GM23248 (cell line): ENCODE data around the gene EMP3. TPM values are rescaled to one million over a fixed set of nuclear protein-coding genes. Genes with fewer than 3 reads are reported as not detected.

Source experiments
- DNase-seq: peaks from one replicate; pipeline ENCODE4 v3.0.0-alpha.2; 2015
- H2AFZ ChIP-seq: fragments of 200-600 bp; sonication (generic); 2 replicates; pipeline ENCODE4 v1.6.1; 2016; ENCODE audit warnings: antibody characterized with exemption
- H3F3A ChIP-seq: fragments of 200-600 bp; sonication (generic); 2 replicates; pipeline ENCODE4 v1.6.1; 2016; ENCODE audit warnings: mild to moderate bottlenecking, antibody characterized with exemption, mixed run types; ENCODE audit not compliant: insufficient read depth
- H3K27ac ChIP-seq: fragments of 200-600 bp; sonication (generic); 2 replicates; pipeline ENCODE4 v1.5.1; 2016; ENCODE audit warnings: mild to moderate bottlenecking
- H3K27me3 ChIP-seq: fragments of 200-600 bp; sonication (generic); replicated peaks from 2 replicates; pipeline ENCODE4 v1.6.1; 2016; ENCODE audit warnings: mild to moderate bottlenecking; ENCODE audit not compliant: insufficient read depth
- H3K36me3 ChIP-seq: fragments of 200-600 bp; sonication (generic); 2 replicates; pipeline ENCODE4 v1.6.1; 2016; ENCODE audit warnings: low read depth, mild to moderate bottlenecking
- H3K4me1 ChIP-seq: fragments of 200-600 bp; sonication (generic); 2 replicates; pipeline ENCODE4 v1.6.1; 2016; ENCODE audit warnings: mild to moderate bottlenecking; ENCODE audit not compliant: insufficient read depth
- H3K4me2 ChIP-seq: fragments of 200-600 bp; sonication (generic); one replicate; pipeline ENCODE4 v1.6.1; 2016; ENCODE audit warnings: mild to moderate bottlenecking; ENCODE audit not compliant: unreplicated experiment
- H3K4me3 ChIP-seq: fragments of 200-600 bp; sonication (generic); 2 replicates; pipeline ENCODE4 v1.5.1; 2016; ENCODE audit warnings: mild to moderate bottlenecking
- H3K79me2 ChIP-seq: fragments of 200-600 bp; sonication (generic); 2 replicates; pipeline ENCODE4 v1.6.1; 2016; ENCODE audit warnings: mild to moderate bottlenecking; ENCODE audit not compliant: insufficient read depth
- H3K9ac ChIP-seq: fragments of 200-600 bp; sonication (generic); 2 replicates; pipeline ENCODE4 v1.6.1; 2016; ENCODE audit warnings: mild to moderate bottlenecking
- H3K9me2 ChIP-seq: fragments of 200-600 bp; sonication (generic); 2 replicates; pipeline ENCODE4 v1.6.1; 2016; ENCODE audit warnings: mixed run types, mild to moderate bottlenecking, moderate library complexity; ENCODE audit not compliant: insufficient read depth
- H3K9me3 ChIP-seq: fragments of 200-600 bp; sonication (generic); one replicate; pipeline ENCODE4 v1.6.1; 2017; ENCODE audit warnings: low read depth
- H4K20me1 ChIP-seq: fragments of 200-600 bp; sonication (generic); 2 replicates; pipeline ENCODE4 v1.6.0; 2016; ENCODE audit not compliant: insufficient read depth
- EZH2 ChIP-seq: fragments of 200-600 bp; sonication (generic); IDR thresholded peaks from 2 replicates; pipeline ENCODE4 v1.6.1; 2018; ENCODE audit warnings: antibody characterized with exemption, mild to moderate bottlenecking; ENCODE audit not compliant: insufficient read depth, poor library complexity, severe bottlenecking
- EZH2phosphoT487 ChIP-seq: fragments of 200-600 bp; sonication (generic); IDR thresholded peaks from 2 replicates; pipeline ENCODE4 v1.6.1; 2018; ENCODE audit warnings: antibody characterized with exemption, moderate library complexity, mild to moderate bottlenecking, low read depth; ENCODE audit not compliant: insufficient read depth
- WGBS, 2 experiments: methylation state at CpG; one replicate each; pipeline ENCODE4 v1.1.6; 2015 to 2017; ENCODE audit warnings: low lambda C conversion rate in 2 of 2, low coverage in 1 of 2; ENCODE audit errors: missing lambda C conversion rate in 2 of 2; 5-methylcytosine and 5-hydroxymethylcytosine counted together
- in situ Hi-C: fragments of 300-500 bp; cut with MboI; formaldehyde crosslinking; loops from 2 replicates; pipeline ENCODE4 v1.15.0; 2020
- polyA plus RNA-seq: library from polyadenylated mRNA; unstranded; fragments of >200 nt; fragmentation: Nextera tagmentation; extraction: Ambion mirVana; gene quantifications from 2 replicates; pipeline ENCODE4 v1.2.1, GENCODE V29; 2016
- total RNA-seq: library from RNA; depleted of rRNA; stranded (reverse); fragments of >200 nt; shearing (Covaris generic); gene quantifications from 2 replicates; pipeline ENCODE4 v1.2.3, GENCODE V29; 2014

Gene EMP3
- total and polyA plus RNA-seq, 2 experiments from 2014 or later = 196 to 716 TPM

- Histone ChIP-seq H3K79me2 (no peaks in the 10 kb centered on the region), H3K4me1 (no peaks in the 10 kb centered on the region), H3K9me2 (no peaks in the 10 kb centered on the region), H3K9me3 (no peaks in the 10 kb centered on the region), H3K4me2 (no peak overlapping the region), H3K36me3 (no peaks in the 10 kb centered on the region), H2AFZ (no peak overlapping the region), H3K4me3 (no peak overlapping the region), H3F3A (0 out of 2 replicates have a peak, but pooled peaks cover 4% of the 10 kb centered on the region), H4K20me1 (no peaks in the 10 kb centered on the region), H3K27ac (no peak overlapping the region), H3K27me3 (no peaks in the 10 kb centered on the region), H3K9ac (no peak overlapping the region)
- TF ChIP-seq EZH2phosphoT487 (no peak), EZH2 (no peak)
- 90 to 91% methylated on average over 14 to 15 of the region's 15 CpGs for WGBS, 2 experiments
- DNase-seq = no peak
- in situ Hi-C loops = no loop called here
Observed at GRCh38 chr19:48354332-48354992, 29.1 kb downstream of the EMP3 start.

GRCh38 chr19:48355365-48355954 lies 30.1 kb downstream of the EMP3 start:
- 81 to 82% methylated on average over 12 of the region's 12 CpGs for WGBS, 2 experiments
- no peak overlapping the region for H3K4me3 ChIP-seq
- no peak overlapping the region for H2AFZ ChIP-seq
- in situ Hi-C loops = no loop called here
- 0 out of 2 replicates have a peak, but pooled peaks cover 4% of the 10 kb centered on the region for H3F3A ChIP-seq
- no peak for DNase-seq
- no peaks in the 10 kb centered on the region for H3K4me1 ChIP-seq
- H3K9me2 ChIP-seq = no peaks in the 10 kb centered on the region
- no peak overlapping the region for H3K4me2 ChIP-seq
- H3K27me3 ChIP-seq = no peaks in the 10 kb centered on the region
- TF ChIP-seq EZH2 = no peak
- TF ChIP-seq EZH2phosphoT487 = no peak
- no peaks in the 10 kb centered on the region for H4K20me1 ChIP-seq
- no peaks in the 10 kb centered on the region for H3K79me2 ChIP-seq
- no peaks in the 10 kb centered on the region for H3K36me3 ChIP-seq
- H3K9ac ChIP-seq = no peak overlapping the region
- no peaks in the 10 kb centered on the region for H3K9me3 ChIP-seq
- no peak overlapping the region for H3K27ac ChIP-seq

- Histone ChIP-seq H3K4me3 (no peak overlapping the region), H4K20me1 (no peaks in the 10 kb centered on the region), H3K27ac (no peak overlapping the region), H3K9ac (no peak overlapping the region), H2AFZ (no peak overlapping the region), H3K27me3 (no peaks in the 10 kb centered on the region), H3K9me3 (no peaks in the 10 kb centered on the region), H3K79me2 (no peaks in the 10 kb centered on the region), H3K9me2 (no peaks in the 10 kb centered on the region), H3F3A (no peaks in the 10 kb centered on the region), H3K36me3 (no peaks in the 10 kb centered on the region), H3K4me2 (no peak overlapping the region), H3K4me1 (no peaks in the 10 kb centered on the region)
- in situ Hi-C loops = no loop called here
- DNase-seq = no peak
- WGBS, 2 experiments = 94 to 100% methylated on average over 4 to 5 of the region's 5 CpGs
- TF ChIP-seq EZH2 = no peak
- TF ChIP-seq EZH2phosphoT487 = no peak
Observed at GRCh38 chr19:48359123-48359522, 33.8 kb downstream of the EMP3 start.

GRCh38 chr19:48361912-48362311 lies 36.6 kb downstream of the EMP3 start:
- no peaks in the 10 kb centered on the region for H3K27me3 ChIP-seq
- in situ Hi-C loops = no loop called here
- no peaks in the 10 kb centered on the region for H3K4me1 ChIP-seq
- 93 to 99% methylated on average over 3 of the region's 3 CpGs for WGBS, 2 experiments
- TF ChIP-seq EZH2 (no peak), EZH2phosphoT487 (no peak)
- no peaks in the 10 kb centered on the region for H3F3A ChIP-seq
- H3K36me3 ChIP-seq = no peaks in the 10 kb centered on the region
- no peaks in the 10 kb centered on the region for H4K20me1 ChIP-seq
- no peak overlapping the region for H3K4me2 ChIP-seq
- no peak overlapping the region for H3K9ac ChIP-seq
- no peaks in the 10 kb centered on the region for H3K79me2 ChIP-seq
- H3K4me3 ChIP-seq = no peak overlapping the region
- H3K27ac ChIP-seq = no peak overlapping the region
- no peaks in the 10 kb centered on the region for H3K9me3 ChIP-seq
- H2AFZ ChIP-seq = no peak overlapping the region
- DNase-seq = no peak
- H3K9me2 ChIP-seq = no peaks in the 10 kb centered on the region
